ENCODE measurements around the gene TIGD7.
"Not testable (repeated sequence)": the region's sequence is repeated elsewhere in the genome, so short reads cannot be mapped to it uniquely, and the experiment has no call there.

TIGD7 gene

GRCh38 chr16:3282103-3282729, 23.0 kb downstream of the TIGD7 start:
- no peak for DNase-seq (ENCODE audit: low read depth in 2 of 2)

- DNase-seq (ENCODE audit: low read depth in 2 of 2): no peak
Measured at GRCh38 chr16:3281222-3281820, 23.9 kb downstream of the TIGD7 start.

- DNase-seq (ENCODE audit: low read depth in 2 of 2): no peak
Measured at GRCh38 chr16:3276679-3277078, 28.6 kb downstream of the TIGD7 start.

- DNase-seq (ENCODE audit: low read depth in 2 of 2): no peak
Measured at GRCh38 chr16:3274947-3275346, 30.3 kb downstream of the TIGD7 start.

- DNase-seq (ENCODE audit: low read depth in 2 of 2): no peak
Measured at GRCh38 chr16:3274490-3274889, 30.7 kb downstream of the TIGD7 start.

GRCh38 chr16:3271281-3271680, 33.9 kb downstream of the TIGD7 start:
- DNase-seq (ENCODE audit: low read depth in 2 of 2): not testable (repeated sequence)

- not testable (repeated sequence) for DNase-seq (ENCODE audit: low read depth in 2 of 2)
Measured at GRCh38 chr16:3270718-3271117, 34.5 kb downstream of the TIGD7 start.

- DNase-seq (ENCODE audit: low read depth in 2 of 2): no peak
Measured at GRCh38 chr16:3268294-3268693, 36.9 kb downstream of the TIGD7 start.

GRCh38 chr16:3266873-3267537, 38.2 kb downstream of the TIGD7 start:
- DNase-seq (ENCODE audit: low read depth in 2 of 2): peak in 1 of 2 experiments; percentile 5

- peak; percentile 98 for DNase-seq (ENCODE audit: low read depth in 2 of 2)
Measured at GRCh38 chr16:3264137-3265036, 40.8 kb downstream of the TIGD7 start.

- DNase-seq (ENCODE audit: low read depth in 2 of 2): no peak
Measured at GRCh38 chr16:3262517-3262916, 42.7 kb downstream of the TIGD7 start.

- DNase-seq (ENCODE audit: low read depth in 2 of 2): no peak
Measured at GRCh38 chr16:3259836-3260235, 45.4 kb downstream of the TIGD7 start.

- DNase-seq (ENCODE audit: low read depth in 2 of 2): no peak
Measured at GRCh38 chr16:3256866-3257465, 48.3 kb downstream of the TIGD7 start.

- no peak for DNase-seq (ENCODE audit: low read depth in 2 of 2)
Measured at GRCh38 chr16:3256146-3256865, 48.9 kb downstream of the TIGD7 start, which contains the start of gene MEFV. Gene MEFV (minus strand): TSS chr16:3256633. CDS start chr16:3256587, 46 bp downstream.

- no peak for DNase-seq (ENCODE audit: low read depth in 2 of 2)
Measured at GRCh38 chr16:3254309-3254708, 50.9 kb downstream of the TIGD7 start.

GRCh38 chr16:3252967-3253366, 52.3 kb downstream of the TIGD7 start:
- no peak for DNase-seq (ENCODE audit: low read depth in 2 of 2)

GRCh38 chr16:3249451-3249850, 55.8 kb downstream of the TIGD7 start:
- DNase-seq (ENCODE audit: low read depth in 2 of 2): no peak

GRCh38 chr16:3249020-3249419, 56.2 kb downstream of the TIGD7 start:
- DNase-seq (ENCODE audit: low read depth in 2 of 2): no peak

All from fibroblast of skin of left quadriceps (primary cell).